A673 (cell line): ENCODE results near the gene SGMS1.
"Not testable (repeated sequence)": the region's sequence is repeated elsewhere in the genome, so short reads cannot be mapped to it uniquely, and the experiment has no call there.

ENCODE experiments used
- CTCF ChIP-seq: fragments of 300-800, 200-600 bp; sonication (generic); conservative IDR thresholded peaks from 2 replicates; pipeline ENCODE4 v1.5.1; 2017; ENCODE audit warnings: low read depth, mild to moderate bottlenecking, antibody characterized with exemption, low read length, moderate library complexity, mixed read lengths
- EZH2 ChIP-seq: fragments of 200-600 bp; sonication (generic); IDR thresholded peaks from 2 replicates; pipeline ENCODE4 v1.6.1; 2017; ENCODE audit warnings: borderline replicate concordance, low read depth, mild to moderate bottlenecking, mixed read lengths, antibody characterized with exemption, low read length; ENCODE audit not compliant: poor library complexity, severe bottlenecking

DNA sequence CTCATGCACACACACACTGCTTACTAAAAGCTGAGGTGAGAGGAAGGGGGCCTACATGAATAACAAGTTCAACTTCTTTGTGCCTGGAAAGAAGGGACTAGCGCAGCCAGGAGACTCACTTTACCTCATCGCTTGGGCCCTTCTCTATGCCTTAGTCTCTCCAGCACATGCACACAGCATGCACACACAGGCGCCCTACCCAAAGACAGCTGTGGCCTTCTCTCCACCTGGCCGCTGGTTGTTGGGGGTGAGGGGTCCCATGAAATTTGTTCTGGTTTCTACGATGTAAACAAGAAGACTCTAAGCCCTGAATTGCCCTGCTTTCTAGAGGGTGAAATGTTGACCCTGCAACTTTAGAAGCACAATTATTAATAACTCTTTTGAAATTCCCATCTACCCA, 38.7 kb upstream of the SGMS1 start:
- TF ChIP-seq CTCF, EZH2: not testable (repeated sequence)
